ENCODE measurements around the gene YWHAG. TPM values are rescaled to one million over a fixed set of nuclear protein-coding genes. Genes with fewer than 3 reads are reported as not detected.
"Not testable (repeated sequence)": the region's sequence is repeated elsewhere in the genome, so short reads cannot be mapped to it uniquely, and the experiment has no call there.

YWHAG gene
- total RNA-seq, result 97.1 TPM
- long read RNA-seq, partial matches to known transcripts, result 0 of 30 reads
- long read RNA-seq, other reads (novel, unspliced or antisense), result 27 of 30 reads

DNA sequence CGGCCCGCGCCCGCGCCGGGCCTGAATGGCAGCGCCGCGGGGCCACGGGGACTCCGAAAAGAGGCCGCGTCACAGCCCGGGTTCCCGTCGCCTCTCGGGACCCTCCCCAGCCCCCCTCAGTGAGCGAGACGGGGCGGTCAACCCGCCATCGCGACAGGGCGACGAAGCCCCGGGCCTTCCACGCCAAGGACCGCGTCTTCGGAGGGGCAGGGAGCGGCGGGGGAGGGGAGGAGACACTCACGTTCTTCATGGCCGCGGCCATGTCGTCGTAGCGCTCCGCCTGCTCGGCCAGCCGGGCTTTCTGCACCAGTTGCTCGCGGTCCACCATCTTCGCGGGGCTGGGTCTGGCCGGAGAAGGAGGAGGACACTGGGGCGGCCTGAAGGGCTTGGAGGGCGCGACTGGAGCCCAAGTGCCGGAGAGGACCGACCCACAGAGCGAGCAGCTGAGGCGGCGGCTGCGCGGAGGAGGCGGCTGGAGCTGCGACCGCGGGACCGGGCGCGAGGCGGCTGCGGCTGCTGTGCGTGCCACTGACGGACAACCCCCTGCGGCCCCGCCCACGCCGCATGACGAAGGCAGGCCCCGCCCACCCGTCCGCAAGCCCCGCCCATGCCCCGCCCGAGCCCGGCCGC is at the start of gene YWHAG:
Gene YWHAG, minus strand, starts transcription at position 511 of the 630 bp plus-strand sequence. Its CDS starts 183 bp downstream, at position 328.
- Histone ChIP-seq H3K9me3 (no peaks in the 10 kb centered on the region), H3K36me3 (no peaks in the 10 kb centered on the region), H3K27me3 (ENCODE audit: low read depth) (no peaks in the 10 kb centered on the region), H3K4me1 (peaks cover 36% of the 10 kb centered on the region), H3K4me3 (peak within 1 kb of the TSS; percentile 91), H3K27ac (peak within 1 kb of the TSS; percentile 99)
- intact Hi-C loops (cut with DNase I), result no loop called here
- DNase-seq (peak; percentile 94), ATAC-seq (peak; percentile 96 to 97)
- no peak for TF ChIP-seq CTCF (IDR thresholded peaks at IDR 0.05)

GRCh38 chr7:76408121-76408560 is 49.4 kb upstream of the YWHAG start:
- no peaks in the 10 kb centered on the region for H3K36me3 ChIP-seq
- H3K4me1 ChIP-seq, result no peaks in the 10 kb centered on the region
- ATAC-seq (no peak), DNase-seq (no peak)
- no peak overlapping the region for H3K4me3 ChIP-seq
- intact Hi-C loops (cut with DNase I), result no loop called here
- no peak for TF ChIP-seq CTCF (IDR thresholded peaks at IDR 0.05)
- H3K9me3 ChIP-seq, result no peaks in the 10 kb centered on the region
- no peak overlapping the region for H3K27ac ChIP-seq
- H3K27me3 ChIP-seq (ENCODE audit: low read depth), result no peaks in the 10 kb centered on the region

- no peak for TF ChIP-seq CTCF (IDR thresholded peaks at IDR 0.05)
- Histone ChIP-seq H3K4me1 (no peaks in the 10 kb centered on the region), H3K27me3 (ENCODE audit: low read depth) (no peaks in the 10 kb centered on the region), H3K9me3 (no peaks in the 10 kb centered on the region), H3K4me3 (no peak overlapping the region), H3K36me3 (no peaks in the 10 kb centered on the region), H3K27ac (no peak overlapping the region)
- DNase-seq, result no peak
- intact Hi-C loops (cut with DNase I), result no loop called here
- no peak for ATAC-seq
Observed at GRCh38 chr7:76407718-76408117, 48.9 kb upstream of the YWHAG start.

- no peak overlapping the region for H3K27ac ChIP-seq
- no peaks in the 10 kb centered on the region for H3K27me3 ChIP-seq (ENCODE audit: low read depth)
- TF ChIP-seq CTCF (IDR thresholded peaks at IDR 0.05), result no peak
- DNase-seq (no peak), ATAC-seq (no peak)
- no peaks in the 10 kb centered on the region for H3K36me3 ChIP-seq
- no peaks in the 10 kb centered on the region for H3K4me1 ChIP-seq
- H3K4me3 ChIP-seq, result no peak overlapping the region
- intact Hi-C loops (cut with DNase I), result no loop called here
- no peaks in the 10 kb centered on the region for H3K9me3 ChIP-seq
Observed at GRCh38 chr7:76405738-76406137, 46.9 kb upstream of the YWHAG start.

- H3K36me3 ChIP-seq, result no peaks in the 10 kb centered on the region
- H3K4me3 ChIP-seq, result no peak overlapping the region
- no peaks in the 10 kb centered on the region for H3K4me1 ChIP-seq
- DNase-seq (peak; percentile 52), ATAC-seq (peak; percentile 69 to 70)
- TF ChIP-seq CTCF (IDR thresholded peaks at IDR 0.05), result no peak
- intact Hi-C loops (cut with DNase I), result no loop called here
- H3K27me3 ChIP-seq (ENCODE audit: low read depth), result no peaks in the 10 kb centered on the region
- peak overlapping the region; percentile 24 for H3K27ac ChIP-seq
- H3K9me3 ChIP-seq, result no peaks in the 10 kb centered on the region
Observed at GRCh38 chr7:76403780-76404494, 45.1 kb upstream of the YWHAG start.

- H3K4me1 ChIP-seq; H3K36me3 ChIP-seq; intact Hi-C loops (cut with DNase I); H3K27me3 ChIP-seq (ENCODE audit: low read depth); H3K4me3 ChIP-seq; H3K9me3 ChIP-seq; H3K27ac ChIP-seq; DNase-seq: not testable (repeated sequence)
- ATAC-seq, result peak; percentile 61
Observed at GRCh38 chr7:76403097-76403496, 44.3 kb upstream of the YWHAG start.

Measured in lower lobe of right lung (tissue), 2 donors.